D721Med (cell line): Measurements from ENCODE around the gene DPP6.
"Not testable (repeated sequence)": the region's sequence is repeated elsewhere in the genome, so short reads cannot be mapped to it uniquely, and the experiment has no call there.

Source experiments
- DNase-seq: peaks from one replicate; pipeline ENCODE4 v3.0.0; 2011; ENCODE audit warnings: low spot score; ENCODE audit not compliant: insufficient read length
- FAIRE-seq: peaks from 2 replicates; lab custom pipeline; 2011; peaks lifted over from hg19 to GRCh38; lab: Jason Lieb, UNC
- CTCF ChIP-seq: IDR thresholded peaks from 2 replicates; pipeline ENCODE4 v1.5.1; 2012; ENCODE audit warnings: mild to moderate bottlenecking, control low read depth; ENCODE audit not compliant: insufficient read depth; ENCODE audit errors: missing control alignments

The DPP6 gene

GRCh38 chr7:154928136-154929005 is 876.2 kb downstream of the DPP6 start:
- no peak for DNase-seq
- no peak for FAIRE-seq
- no peak for TF ChIP-seq CTCF

- no peak for TF ChIP-seq CTCF
- no peak for DNase-seq
- no peak for FAIRE-seq
Observed at GRCh38 chr7:154929006-154929726, 877.0 kb downstream of the DPP6 start.

- FAIRE-seq (no peak), DNase-seq (no peak)
- TF ChIP-seq CTCF, result no peak
Observed at GRCh38 chr7:154931906-154932305, 879.7 kb downstream of the DPP6 start.

GRCh38 chr7:154934353-154934952 is 882.3 kb downstream of the DPP6 start:
- DNase-seq, FAIRE-seq: not testable (repeated sequence)

GRCh38 chr7:154937837-154938236 is 885.6 kb downstream of the DPP6 start:
- FAIRE-seq (no peak), DNase-seq (no peak)
- no peak for TF ChIP-seq CTCF

- TF ChIP-seq CTCF, result no peak
- FAIRE-seq (no peak), DNase-seq (no peak)
Observed at GRCh38 chr7:154942691-154943090, 890.5 kb downstream of the DPP6 start.
